IPS DF 6.9 (cell line): ENCODE data around the gene NCOA3.
A peak's percentile ranks its signal among the peaks of the same experiment; 100 is the strongest.

ENCODE experiments used
- DNase-seq: peaks from one replicate; pipeline ENCODE4 v3.0.0-alpha.2; 2013; ENCODE audit warnings: low read depth, low spot score
- H3K27ac ChIP-seq: one replicate; pipeline ENCODE4 v1.5.1; 2013; ENCODE audit warnings: low read length, control low read depth
- H3K27me3 ChIP-seq: 2 replicates; pipeline ENCODE4 v1.6.1; 2013; ENCODE audit warnings: mild to moderate bottlenecking, low read length; ENCODE audit not compliant: control insufficient read depth, insufficient read depth
- H3K36me3 ChIP-seq: 2 replicates; pipeline ENCODE4 v1.6.1; 2013; ENCODE audit warnings: low read length; ENCODE audit not compliant: control insufficient read depth, insufficient read depth
- H3K4me1 ChIP-seq: 2 replicates; pipeline ENCODE4 v1.6.1; 2013; ENCODE audit warnings: low read length; ENCODE audit not compliant: control insufficient read depth, insufficient read depth
- H3K4me3 ChIP-seq: 2 replicates; pipeline ENCODE4 v1.5.1; 2013; ENCODE audit warnings: mild to moderate bottlenecking, low read length
- H3K9me3 ChIP-seq: 2 replicates; pipeline ENCODE4 v1.6.1; 2013; ENCODE audit warnings: low read length, inconsistent platforms; ENCODE audit not compliant: control insufficient read depth, insufficient read depth
- WGBS: extraction: QIAGEN DNeasy Blood & Tissue Kit; methylation state at CpG from one replicate; pipeline ENCODE4 v1.1.7; 2013; ENCODE audit warnings: mixed read lengths, missing lambda C conversion rate; ENCODE audit not compliant: insufficient read length, insufficient coverage; 5-methylcytosine and 5-hydroxymethylcytosine counted together

NCOA3 gene

GRCh38 chr20:47638851-47639250 lies 137.2 kb downstream of the NCOA3 start:
- no peaks in the 10 kb centered on the region for H3K27me3 ChIP-seq
- no peaks in the 10 kb centered on the region for H3K4me1 ChIP-seq
- H3K27ac ChIP-seq, result no peak overlapping the region
- WGBS, result 100% methylated on average over 1 of the region's 4 CpGs
- H3K36me3 ChIP-seq, result peaks cover 7% of the 10 kb centered on the region
- H3K9me3 ChIP-seq, result no peaks in the 10 kb centered on the region
- H3K4me3 ChIP-seq, result no peak overlapping the region
- no peak for DNase-seq

GRCh38 chr20:47642118-47642517 lies 140.4 kb downstream of the NCOA3 start:
- no peaks in the 10 kb centered on the region for H3K27me3 ChIP-seq
- no CpG with 5 or more reads among the region's 4 CpGs for WGBS
- peaks cover 3% of the 10 kb centered on the region; the same call in 1 of the 2 replicates for H3K36me3 ChIP-seq
- no peak overlapping the region for H3K27ac ChIP-seq
- H3K4me1 ChIP-seq, result no peaks in the 10 kb centered on the region
- no peak for DNase-seq
- H3K9me3 ChIP-seq, result no peaks in the 10 kb centered on the region
- H3K4me3 ChIP-seq, result no peak overlapping the region

GRCh38 chr20:47642624-47643023 lies 140.9 kb downstream of the NCOA3 start:
- no peaks in the 10 kb centered on the region for H3K9me3 ChIP-seq
- H3K4me3 ChIP-seq, result no peak overlapping the region
- no peak for DNase-seq
- H3K36me3 ChIP-seq, result peaks cover 3% of the 10 kb centered on the region; the same call in 1 of the 2 replicates
- H3K4me1 ChIP-seq, result no peaks in the 10 kb centered on the region
- no CpG with 5 or more reads among the region's 4 CpGs for WGBS
- H3K27ac ChIP-seq, result no peak overlapping the region
- no peaks in the 10 kb centered on the region for H3K27me3 ChIP-seq

GRCh38 chr20:47645632-47646031 lies 143.9 kb downstream of the NCOA3 start:
- DNase-seq, result no peak
- no peak overlapping the region for H3K27ac ChIP-seq
- H3K36me3 ChIP-seq, result peaks cover 3% of the 10 kb centered on the region; the same call in 1 of the 2 replicates
- peaks cover 2% of the 10 kb centered on the region; the same call in 1 of the 2 replicates for H3K4me1 ChIP-seq
- H3K9me3 ChIP-seq, result no peaks in the 10 kb centered on the region
- H3K4me3 ChIP-seq, result no peak overlapping the region
- no peaks in the 10 kb centered on the region for H3K27me3 ChIP-seq
- no CpG with 5 or more reads among the region's 2 CpGs for WGBS

- peaks cover 2% of the 10 kb centered on the region; the same call in 1 of the 2 replicates for H3K4me1 ChIP-seq
- H3K9me3 ChIP-seq, result no peaks in the 10 kb centered on the region
- no peak overlapping the region for H3K27ac ChIP-seq
- H3K27me3 ChIP-seq, result no peaks in the 10 kb centered on the region
- no peak overlapping the region for H3K4me3 ChIP-seq
- no peaks in the 10 kb centered on the region; the same call in 1 of the 2 replicates for H3K36me3 ChIP-seq
- no peak for DNase-seq
- WGBS, result no CpG with 5 or more reads among the region's 7 CpGs
Measured at GRCh38 chr20:47647994-47648393, 146.3 kb downstream of the NCOA3 start.

GRCh38 chr20:47648943-47649342 lies 147.3 kb downstream of the NCOA3 start:
- Histone ChIP-seq H3K4me3 (no peak overlapping the region), H3K4me1 (peaks cover 4% of the 10 kb centered on the region; the same call in 1 of the 2 replicates), H3K36me3 (no peaks in the 10 kb centered on the region; the same call in 1 of the 2 replicates), H3K27me3 (no peaks in the 10 kb centered on the region), H3K27ac (peak overlapping the region; percentile 58), H3K9me3 (no peaks in the 10 kb centered on the region)
- no CpG with 5 or more reads among the region's 6 CpGs for WGBS
- DNase-seq, result peak; percentile 43

GRCh38 chr20:47652301-47652700 lies 150.6 kb downstream of the NCOA3 start:
- Histone ChIP-seq H3K27ac (no peak overlapping the region), H3K4me1 (peaks cover 4% of the 10 kb centered on the region; the same call in 1 of the 2 replicates), H3K36me3 (no peaks in the 10 kb centered on the region; the same call in 1 of the 2 replicates), H3K27me3 (no peaks in the 10 kb centered on the region), H3K4me3 (no peak overlapping the region), H3K9me3 (no peaks in the 10 kb centered on the region)
- WGBS, result no CpG with 5 or more reads among the region's 3 CpGs
- DNase-seq, result no peak

- H3K27me3 ChIP-seq, result no peaks in the 10 kb centered on the region
- H3K27ac ChIP-seq, result no peak overlapping the region
- no peaks in the 10 kb centered on the region for H3K9me3 ChIP-seq
- no peak overlapping the region for H3K4me3 ChIP-seq
- WGBS, result no CpG with 5 or more reads among the region's 2 CpGs
- peaks cover 4% of the 10 kb centered on the region; the same call in 1 of the 2 replicates for H3K4me1 ChIP-seq
- no peak for DNase-seq
- H3K36me3 ChIP-seq, result no peaks in the 10 kb centered on the region; the same call in 1 of the 2 replicates
Measured at GRCh38 chr20:47652794-47653193, 151.1 kb downstream of the NCOA3 start.

GRCh38 chr20:47653869-47654268 lies 152.2 kb downstream of the NCOA3 start:
- H3K36me3 ChIP-seq, result no peaks in the 10 kb centered on the region; the same call in 1 of the 2 replicates
- no peak overlapping the region for H3K27ac ChIP-seq
- no peaks in the 10 kb centered on the region for H3K27me3 ChIP-seq
- H3K9me3 ChIP-seq, result no peaks in the 10 kb centered on the region
- no peak for DNase-seq
- H3K4me1 ChIP-seq, result peaks cover 3% of the 10 kb centered on the region; the same call in 1 of the 2 replicates
- H3K4me3 ChIP-seq, result no peak overlapping the region
- no CpG with 5 or more reads among the region's 2 CpGs for WGBS

- no peaks in the 10 kb centered on the region for H3K27me3 ChIP-seq
- DNase-seq, result no peak
- peaks cover 3% of the 10 kb centered on the region; the same call in 1 of the 2 replicates for H3K4me1 ChIP-seq
- no CpG with 5 or more reads among the region's 1 CpG for WGBS
- H3K4me3 ChIP-seq, result no peak overlapping the region
- H3K27ac ChIP-seq, result no peak overlapping the region
- no peaks in the 10 kb centered on the region; the same call in 1 of the 2 replicates for H3K36me3 ChIP-seq
- H3K9me3 ChIP-seq, result no peaks in the 10 kb centered on the region
Measured at GRCh38 chr20:47654370-47654769, 152.7 kb downstream of the NCOA3 start.

- H3K27me3 ChIP-seq, result no peaks in the 10 kb centered on the region
- no peaks in the 10 kb centered on the region for H3K9me3 ChIP-seq
- H3K4me3 ChIP-seq, result no peak overlapping the region
- H3K36me3 ChIP-seq, result no peaks in the 10 kb centered on the region; the same call in 1 of the 2 replicates
- H3K27ac ChIP-seq, result no peak overlapping the region
- no peak for DNase-seq
- H3K4me1 ChIP-seq, result peaks cover 3% of the 10 kb centered on the region; the same call in 1 of the 2 replicates
Measured at GRCh38 chr20:47655635-47656034, 153.9 kb downstream of the NCOA3 start.
